Measurements from ENCODE around the gene MTMR10. TPM values are rescaled to one million over a fixed set of nuclear protein-coding genes. Genes with fewer than 3 reads are reported as not detected.

Gene MTMR10
- total RNA-seq, 4 donors from 2014 or later = 36.6 to 63.4 (median 40.4) TPM

GRCh38 chr15:30895461-30896210 lies 95.8 kb downstream of the MTMR10 start:
- ATAC-seq = no peak
- in situ Hi-C loops (cut with MboI; ENCODE audit: low sequenced_read_pairs in 4 of 4) = loop anchor here in 3 of 4 donors (25.0 kb wide), 1 partner anchor 242 kb away; no protein-coding TSS in a partner anchor
- H3K36me3 ChIP-seq = no peaks in the 10 kb centered on the region

DNA sequence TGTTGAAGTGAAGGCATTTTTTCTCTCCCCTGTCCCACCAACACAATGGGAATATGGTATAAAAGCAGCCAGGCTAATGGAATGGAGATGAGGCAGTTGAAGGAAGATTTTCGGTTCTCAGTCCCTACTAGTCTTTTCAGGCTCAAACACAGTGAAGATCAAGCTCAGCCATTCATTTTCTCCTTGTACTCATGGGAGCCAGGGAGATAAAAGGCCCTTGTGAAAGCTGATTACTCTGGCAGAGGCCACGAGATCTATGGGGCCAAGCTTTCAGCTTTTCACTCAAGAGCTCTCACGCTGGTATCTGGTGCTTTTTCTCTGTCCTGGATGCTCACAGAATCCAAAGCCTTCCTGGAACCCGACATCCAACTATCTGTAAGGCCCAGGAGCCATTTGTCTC lies 102.2 kb downstream of the MTMR10 start:
- Histone ChIP-seq H3K27ac (no peak overlapping the region), H3K36me3 (no peaks in the 10 kb centered on the region), H3K9me3 (no peaks in the 10 kb centered on the region), H3K4me3 (no peak overlapping the region), H3K27me3 (no peaks in the 10 kb centered on the region), H3K4me1 (no peaks in the 10 kb centered on the region)
- in situ Hi-C loops (cut with MboI; ENCODE audit: low sequenced_read_pairs in 4 of 4) = loop anchor here in 3 of 4 donors (25.0 kb wide), 1 partner anchor 248 kb away; no protein-coding TSS in a partner anchor
- intact Hi-C loops (cut with DNase I; ENCODE audit: low total_unique reads) = no loop called here
- no peak for ATAC-seq
- no peak for DNase-seq
- TF ChIP-seq CTCF (IDR thresholded peaks at IDR 0.05 in 4 of 5, conservative IDR thresholded peaks at IDR 0.05 in 1 of 5) (no peak), POLR2A (IDR thresholded peaks at IDR 0.05) (no peak)

More at GRCh38 chr15:30895461-30896210, 95.8 kb downstream of the MTMR10 start:
- Histone ChIP-seq H3K27me3 (no peaks in the 10 kb centered on the region), H3K9me3 (no peaks in the 10 kb centered on the region), H3K27ac (no peak overlapping the region), H3K4me3 (no peak overlapping the region), H3K4me1 (no peaks in the 10 kb centered on the region)
- no peak for DNase-seq
- TF ChIP-seq CTCF (IDR thresholded peaks at IDR 0.05 in 4 of 5, conservative IDR thresholded peaks at IDR 0.05 in 1 of 5) (no peak), POLR2A (IDR thresholded peaks at IDR 0.05) (no peak)
- intact Hi-C loops (cut with DNase I; ENCODE audit: low total_unique reads) = no loop called here

Other genes with a start within 250 kb of the MTMR10 start
- gene FAN1, start 87.7 kb downstream of the MTMR10 start, total RNA-seq = 10 to 100 TPM; 20.0 to 27.5 (median 25.3) TPM
- not detected for gene TRPM1, start 110.1 kb upstream of the MTMR10 start, total RNA-seq

All from gastrocnemius medialis (tissue), 4 donors.